Mucosa of gallbladder (tissue), 1 donor: Measurements from ENCODE around the gene SPARC. TPM values are rescaled to one million over a fixed set of nuclear protein-coding genes. Genes with fewer than 3 reads are reported as not detected.
"Not testable (repeated sequence)": the region's sequence is repeated elsewhere in the genome, so short reads cannot be mapped to it uniquely, and the experiment has no call there.

Experiments
- DNase-seq: peaks from one replicate; pipeline ENCODE4 v3.0.0-alpha.2; 2020; ENCODE audit warnings: low spot score
- total RNA-seq: library from RNA; stranded (reverse); gene quantifications from one replicate; pipeline ENCODE4 v1.2.1, GENCODE V29; 2021
- donor health status: DM: no; HTN: no; CAD: no.

SPARC gene
- 985 TPM for total RNA-seq

GRCh38 chr5:151686674-151687407, at the start of gene SPARC:
Gene SPARC, minus strand, starts transcription at chr5:151686915. Its CDS starts 10,727 bp downstream, at chr5:151676188.
- DNase-seq = peak; percentile 72

- no peak for DNase-seq
Observed at GRCh38 chr5:151735646-151736045, 48.9 kb upstream of the SPARC start.

- DNase-seq = no peak
Observed at GRCh38 chr5:151734064-151734408, 47.3 kb upstream of the SPARC start.

- no peak for DNase-seq
Observed at GRCh38 chr5:151733358-151734063, 46.8 kb upstream of the SPARC start.

- DNase-seq = no peak
Observed at GRCh38 chr5:151730381-151730780, 43.7 kb upstream of the SPARC start.

GRCh38 chr5:151729597-151729996, 42.9 kb upstream of the SPARC start:
- not testable (repeated sequence) for DNase-seq

GRCh38 chr5:151724360-151724759, 37.6 kb upstream of the SPARC start:
- DNase-seq = no peak

- no peak for DNase-seq
Observed at GRCh38 chr5:151722546-151722945, 35.8 kb upstream of the SPARC start.

- DNase-seq = no peak
Observed at GRCh38 chr5:151721812-151722391, 35.2 kb upstream of the SPARC start.

- DNase-seq = no peak
Observed at GRCh38 chr5:151721087-151721646, 34.5 kb upstream of the SPARC start.

- no peak for DNase-seq
Observed at GRCh38 chr5:151720215-151720614, 33.5 kb upstream of the SPARC start.

GRCh38 chr5:151719228-151720000, 32.7 kb upstream of the SPARC start:
- no peak for DNase-seq

- DNase-seq = no peak
Observed at GRCh38 chr5:151718646-151719045, 31.9 kb upstream of the SPARC start.

GRCh38 chr5:151718153-151718552, 31.4 kb upstream of the SPARC start:
- no peak for DNase-seq

GRCh38 chr5:151717416-151717815, 30.7 kb upstream of the SPARC start:
- DNase-seq = no peak

- DNase-seq = no peak
Observed at GRCh38 chr5:151709109-151709735, 22.5 kb upstream of the SPARC start.

- no peak for DNase-seq
Observed at GRCh38 chr5:151708126-151708525, 21.4 kb upstream of the SPARC start.

GRCh38 chr5:151707567-151707966, 20.9 kb upstream of the SPARC start:
- DNase-seq = no peak

- no peak for DNase-seq
Observed at GRCh38 chr5:151706906-151707305, 20.2 kb upstream of the SPARC start.

GRCh38 chr5:151703780-151704179, 17.1 kb upstream of the SPARC start:
- DNase-seq = no peak

- DNase-seq = no peak
Observed at GRCh38 chr5:151703227-151703626, 16.5 kb upstream of the SPARC start.
